Endothelial cell of umbilical vein (primary cell): Measurements from ENCODE around the gene JAZF1. TPM values are rescaled to one million over a fixed set of nuclear protein-coding genes. Genes with fewer than 3 reads are reported as not detected.

ENCODE experiments used
- BruUV-seq: library from RNA; stranded (reverse); fragments of 400-500 nt; replicated peaks from 2 replicates; lab custom pipeline; 2021; lab: Mats Ljungman, UMichigan
- CTCF ChIA-PET: fragments of 300-600, 350-600 bp; sonication (Branson Sonifier 250); formaldehyde crosslinking; loops from one replicate; lab custom pipeline; 2021; ENCODE audit warnings: antibody characterized with exemption, inconsistent platforms; lab: Charles Lee
- POLR2A ChIA-PET: fragments of 300-600, 350-600 bp; sonication (Branson Sonifier 250); formaldehyde crosslinking; loops from one replicate; lab custom pipeline; 2021; ENCODE audit warnings: antibody characterized with exemption, inconsistent platforms; lab: Charles Lee
- DNase-seq: peaks from one replicate; pipeline ENCODE4 v3.0.0-alpha.2; 2011; ENCODE audit warnings: low read depth, low spot score
- FAIRE-seq: peaks from 2 replicates; lab custom pipeline; 2011; peaks lifted over from hg19 to GRCh38; lab: Jason Lieb, UNC
- H2AFZ ChIP-seq: 2 replicates; pipeline ENCODE4 v1.6.0; 2012; ENCODE audit warnings: low read depth, low read length, control low read depth, inconsistent platforms
- H3K27ac ChIP-seq: 2 replicates; pipeline ENCODE4 v1.5.1; 2011; ENCODE audit warnings: low read depth, mild to moderate bottlenecking, control low read depth, low read length, moderate library complexity; ENCODE audit not compliant: insufficient read depth
- H3K27me3 ChIP-seq, 2 experiments: 2 replicates each; pipeline versions ENCODE4 v1.6.0 to v1.6.1; 2011; ENCODE audit warnings: low read length in 2 of 2, mixed read lengths in 1 of 2; ENCODE audit not compliant: control insufficient read depth in 2 of 2, insufficient read depth in 2 of 2
- H3K36me3 ChIP-seq, 2 experiments: 2 replicates in 1 of 2; 3 replicates in 1 of 2; pipeline ENCODE4 v1.5.1; 2011; ENCODE audit warnings: low read length in 2 of 2, mild to moderate bottlenecking in 1 of 2, moderate library complexity in 1 of 2; ENCODE audit not compliant: control insufficient read depth in 2 of 2, insufficient read depth in 2 of 2; ENCODE audit errors: extremely low read depth in 1 of 2
- H3K4me1 ChIP-seq: 3 replicates; pipeline ENCODE4 v1.5.1; 2011; ENCODE audit warnings: mild to moderate bottlenecking, low read length; ENCODE audit not compliant: control insufficient read depth, insufficient read depth; ENCODE audit errors: extremely low read depth
- H3K4me2 ChIP-seq: 2 replicates; pipeline ENCODE4 v1.6.1; 2011; ENCODE audit warnings: low read length, control low read depth, mixed read lengths; ENCODE audit not compliant: insufficient read depth
- H3K4me3 ChIP-seq, 3 experiments: fragments of 200-600 bp in 1 of 3; sonication (generic), shearing (Covaris generic) in 1 of 3; replicated peaks in 1 of 3; 2 replicates each; pipeline ENCODE4 v1.5.1; 2011 to 2016; ENCODE audit warnings: control low read depth in 3 of 3, low read length in 3 of 3, mild to moderate bottlenecking in 2 of 3, inconsistent platforms in 1 of 3, low read depth in 1 of 3, moderate library complexity in 1 of 3; ENCODE audit not compliant: insufficient read depth in 1 of 3
- H3K79me2 ChIP-seq: 2 replicates; pipeline ENCODE4 v1.6.0; 2012; ENCODE audit warnings: low read length, inconsistent platforms; ENCODE audit not compliant: control insufficient read depth, insufficient read depth
- H3K9ac ChIP-seq: replicated peaks from 2 replicates; pipeline ENCODE3; 2011; ENCODE audit warnings: low read length, control low read depth; ENCODE audit not compliant: insufficient read depth; ENCODE audit errors: extremely low read depth
- H3K9me1 ChIP-seq: replicated peaks from 3 replicates; pipeline ENCODE4 v1.6.0; 2011; ENCODE audit warnings: mild to moderate bottlenecking, low read length; ENCODE audit not compliant: control insufficient read depth, insufficient read depth; ENCODE audit errors: extremely low read depth
- H3K9me3 ChIP-seq: replicated peaks from 2 replicates; pipeline ENCODE4 v1.5.1; 2012; ENCODE audit warnings: low read length, inconsistent platforms; ENCODE audit not compliant: control insufficient read depth, insufficient read depth
- H4K20me1 ChIP-seq: replicated peaks from 2 replicates; pipeline ENCODE3; 2011; ENCODE audit warnings: mild to moderate bottlenecking, low read length; ENCODE audit not compliant: control insufficient read depth, insufficient read depth; ENCODE audit errors: extremely low read depth
- CTCF ChIP-seq, 2 donors: IDR thresholded peaks; 1 replicate in 1 of 2; 2 replicates in 1 of 2; pipeline ENCODE4 v1.5.1; 2011; ENCODE audit warnings: low read length in 2 of 2, mild to moderate bottlenecking in 2 of 2, moderate library complexity in 2 of 2, control low read depth in 1 of 2, inconsistent platforms in 1 of 2, low read depth in 1 of 2; ENCODE audit not compliant: insufficient read depth in 1 of 2; ENCODE audit errors: extremely low read depth in 1 of 2
- EZH2 ChIP-seq: IDR thresholded peaks from 2 replicates; pipeline ENCODE4 v1.6.1; 2012; ENCODE audit warnings: borderline replicate concordance, low read depth, mild to moderate bottlenecking, moderate library complexity, low read length, inconsistent platforms; ENCODE audit not compliant: severe bottlenecking
- FOS ChIP-seq: IDR thresholded peaks from 2 replicates; pipeline ENCODE4 v1.6.1; 2011; ENCODE audit warnings: mild to moderate bottlenecking, low read length, moderate library complexity, borderline replicate concordance; ENCODE audit not compliant: insufficient read depth
- GATA2 ChIP-seq: IDR thresholded peaks from 2 replicates; pipeline ENCODE4 v1.7.0; 2011; ENCODE audit warnings: low read depth, mild to moderate bottlenecking, moderate library complexity, mixed read lengths, low read length; ENCODE audit not compliant: insufficient read length, insufficient read depth
- JUN ChIP-seq: IDR thresholded peaks from 2 replicates; pipeline ENCODE4 v1.6.1; 2011; ENCODE audit warnings: borderline replicate concordance, low read depth; ENCODE audit not compliant: insufficient read length, insufficient read depth
- MAX ChIP-seq: IDR thresholded peaks from 2 replicates; pipeline ENCODE4 v1.6.1; 2011; ENCODE audit not compliant: insufficient read depth, insufficient read length
- MYC ChIP-seq: IDR thresholded peaks from one replicate; pipeline ENCODE4 v1.6.1; 2011; ENCODE audit warnings: mild to moderate bottlenecking, low read depth, low read length
- POLR2A ChIP-seq: IDR thresholded peaks from 2 replicates; pipeline ENCODE4 v1.6.1; 2012; ENCODE audit warnings: low read depth, mild to moderate bottlenecking, control low read depth, low read length
- POLR2AphosphoS5 ChIP-seq: IDR thresholded peaks from 2 replicates; pipeline ENCODE4 v1.6.1; 2012; ENCODE audit warnings: low read depth, mild to moderate bottlenecking, control low read depth, low read length, moderate library complexity; ENCODE audit not compliant: insufficient read depth
- dilution Hi-C: fragments of 300-500 bp; cut with MboI; formaldehyde crosslinking; loops from one replicate; pipeline ENCODE4 v1.15.0; 2019; ENCODE audit warnings: low sequenced_read_pairs; ENCODE audit not compliant: extremely low pct_ligation_motif_present
- intact Hi-C: fragments of 100-400 bp; cut with micrococcal nuclease; formaldehyde crosslinking; loops from one replicate; pipeline ENCODE4 v1.10.0; 2022
- polyA plus RNA-seq, 4 experiments: library from polyadenylated mRNA; depleted of rRNA in 3 of 4; stranded (reverse) in 3 of 4; unstranded in 1 of 4; fragments of >200 nt; gene quantifications; 2 replicates each; pipeline versions ENCODE4 v1.2.1 to v1.2.3, GENCODE V29; 2011 to 2012; ENCODE audit warnings: missing spikeins in 1 of 4
- total RNA-seq: library from RNA; stranded (reverse); gene quantifications from 2 replicates; pipeline ENCODE4 v1.2.3, GENCODE V29; 2021

The JAZF1 gene
- total and polyA plus RNA-seq, 2 donors (not counting 3 experiments of a cell fraction or from before 2014, with no cell fraction given) = 2.5 to 16.9 TPM

GRCh38 chr7:28060371-28060950, 120.1 kb downstream of the JAZF1 start:
- peaks cover 2% of the 10 kb centered on the region for H3K9me1 ChIP-seq
- DNase-seq (no peak), FAIRE-seq (no peak)
- H3K9me3 ChIP-seq = no peaks in the 10 kb centered on the region
- no peaks in the 10 kb centered on the region for H4K20me1 ChIP-seq
- H3K4me3 ChIP-seq = no peak overlapping the region
- dilution Hi-C loops = no loop called here
- H3K27ac ChIP-seq = no peak overlapping the region
- TF ChIP-seq POLR2AphosphoS5 (no peak), JUN (no peak), FOS (no peak), POLR2A (no peak), GATA2 (no peak), EZH2 (no peak), MAX (no peak), MYC (no peak), CTCF (IDR thresholded peaks at IDR 0.05; ENCODE audit: extremely low read depth in 1 of 2, insufficient read depth in 1 of 2, low read depth in 1 of 2, low read length in 2 of 2) (no peak)
- H2AFZ ChIP-seq = no peak overlapping the region
- no peaks in the 10 kb centered on the region for H3K27me3 ChIP-seq
- ChIA-PET CTCF (interaction anchor here (0.7 to 4.8 kb wide), 7 partner anchors 9 to 864 kb away, joined by 3 to 78 read pairs (median 14); no protein-coding TSS in a partner anchor), POLR2A (interaction anchor here (0.6 kb wide), 1 partner anchor 387 kb away, joined by 4 read pairs; no protein-coding TSS in a partner anchor)
- H3K79me2 ChIP-seq = no peaks in the 10 kb centered on the region
- BruUV-seq = no TSS peak
- peaks cover 6% of the 10 kb centered on the region for H3K4me1 ChIP-seq
- H3K4me2 ChIP-seq = no peak overlapping the region
- H3K36me3 ChIP-seq = no peaks in the 10 kb centered on the region
- intact Hi-C loops = no loop called here
- H3K9ac ChIP-seq = no peak overlapping the region
